NCI-H2171 treated with DMSO at 0.1 percent for 48 hours (cell line): Measurements from ENCODE around the gene KLC3.

Experiments
- DNase-seq: peaks from one replicate; lab custom pipeline; 2025; lab: John Stamatoyannopoulos, UW

Gene KLC3

GRCh38 chr19:45376045-45376724 is 35.6 kb downstream of the KLC3 start:
- DNase-seq: no peak

- DNase-seq: no peak
These were observed 39.6 kb downstream of the KLC3 start for GRCh38 chr19:45380107-45380506.

GRCh38 chr19:45382426-45382825 is 41.9 kb downstream of the KLC3 start:
- DNase-seq: no peak

GRCh38 chr19:45385392-45386221 is 45.1 kb downstream of the KLC3 start:
- no peak for DNase-seq

GRCh38 chr19:45391346-45391745 is 50.8 kb downstream of the KLC3 start:
- peak; percentile 4 for DNase-seq

- no peak for DNase-seq
These were observed 51.5 kb downstream of the KLC3 start for GRCh38 chr19:45391871-45392665.

- no peak for DNase-seq
These were observed 55.5 kb downstream of the KLC3 start for GRCh38 chr19:45395821-45396617.

- peak; percentile 81 for DNase-seq
These were observed 59.6 kb downstream of the KLC3 start for GRCh38 chr19:45400192-45400591.
